Urinary bladder (tissue), 4 donors: ENCODE measurements around the gene NFX1. TPM values are rescaled to one million over a fixed set of nuclear protein-coding genes. Genes with fewer than 3 reads are reported as not detected.
A peak's percentile ranks its signal among the peaks of the same experiment; 100 is the strongest.

ENCODE experiments used
- DNase-seq: peaks from one replicate; pipeline ENCODE4 v3.0.0-alpha.2; 2015; ENCODE audit errors: extremely low spot score
- H3K27ac ChIP-seq: one replicate; pipeline ENCODE4 v1.5.1; 2013; ENCODE audit warnings: low read depth, mild to moderate bottlenecking, moderate library complexity
- H3K36me3 ChIP-seq: one replicate; pipeline ENCODE4 v1.6.1; 2013; ENCODE audit warnings: mild to moderate bottlenecking, moderate library complexity; ENCODE audit not compliant: insufficient read depth
- H3K4me1 ChIP-seq: one replicate; pipeline ENCODE4 v1.6.1; 2013; ENCODE audit warnings: mild to moderate bottlenecking, moderate library complexity; ENCODE audit not compliant: insufficient read depth
- H3K4me3 ChIP-seq: one replicate; pipeline ENCODE4 v1.5.1; 2013; ENCODE audit warnings: low read depth, low read length
- WGBS: extraction: QIAGEN DNeasy Blood & Tissue Kit; methylation state at CpG from one replicate; pipeline ENCODE4 v1.1.7; 2013; 5-methylcytosine and 5-hydroxymethylcytosine counted together
- polyA plus RNA-seq: library from polyadenylated mRNA; stranded (reverse); fragments of 200-250 nt; gene quantifications from one replicate; pipeline ENCODE4 v1.2.3, GENCODE V29; 2013
- total RNA-seq: library from RNA; depleted of rRNA; stranded (reverse); fragments of >200 nt; gene quantifications from one replicate; pipeline ENCODE4 v1.2.3, GENCODE V29; 2014
- donor health status: healthy with polysubstance abuse.
- donor health status: healthy.

The NFX1 gene
- total and polyA plus RNA-seq, 2 donors = 21.9 to 24.1 TPM

- 73% methylated on average over 2 of the region's 2 CpGs for WGBS
- H3K36me3 ChIP-seq = peaks cover 10% of the 10 kb centered on the region
These were observed 34.1 kb upstream of the NFX1 start for GRCh38 chr9:33256236-33256635.

GRCh38 chr9:33257276-33257675, 33.0 kb upstream of the NFX1 start:
- Histone ChIP-seq H3K4me1 (no peaks in the 10 kb centered on the region), H3K27ac (no peak overlapping the region), H3K36me3 (peaks cover 10% of the 10 kb centered on the region), H3K4me3 (no peak overlapping the region)
- WGBS = 90% methylated on average over 4 of the region's 4 CpGs
- DNase-seq = no peak

More at GRCh38 chr9:33256236-33256635, 34.1 kb upstream of the NFX1 start:
- DNase-seq = no peak
- Histone ChIP-seq H3K4me1 (no peaks in the 10 kb centered on the region), H3K4me3 (no peak overlapping the region), H3K27ac (no peak overlapping the region)

- WGBS = 98% methylated on average over 1 of the region's 1 CpG
- no peaks in the 10 kb centered on the region for H3K4me1 ChIP-seq
- H3K27ac ChIP-seq = no peak overlapping the region
- peaks cover 6% of the 10 kb centered on the region for H3K36me3 ChIP-seq
- no peak for DNase-seq
- H3K4me3 ChIP-seq = no peak overlapping the region
These were observed 29.9 kb upstream of the NFX1 start for GRCh38 chr9:33260372-33260771.

GRCh38 chr9:33263131-33264002, 26.9 kb upstream of the NFX1 start:
- WGBS = 9% methylated on average over 25 of the region's 25 CpGs
- no peaks in the 10 kb centered on the region for H3K36me3 ChIP-seq

GRCh38 chr9:33264003-33264472, 26.3 kb upstream of the NFX1 start:
- DNase-seq = no peak
- 0% methylated on average over 37 of the region's 37 CpGs for WGBS
- peak overlapping the region; percentile 63 for H3K4me3 ChIP-seq
- no peaks in the 10 kb centered on the region for H3K4me1 ChIP-seq
- H3K36me3 ChIP-seq = no peaks in the 10 kb centered on the region
- peak overlapping the region; percentile 89 for H3K27ac ChIP-seq

More at GRCh38 chr9:33263131-33264002, 26.9 kb upstream of the NFX1 start:
- peak overlapping the region; percentile 89 for H3K27ac ChIP-seq
- no peak for DNase-seq
- peak overlapping the region; percentile 63 for H3K4me3 ChIP-seq
- H3K4me1 ChIP-seq = no peaks in the 10 kb centered on the region

GRCh38 chr9:33264473-33265177, 25.7 kb upstream of the NFX1 start, which contains the start of the genes BAG1 and CHMP5:
Gene BAG1, minus strand, starts transcription at chr9:33264708.
Gene CHMP5, plus strand, starts transcription at chr9:33265049. Its CDS starts 30 bp downstream, at chr9:33265079.
- DNase-seq = peak; percentile 98
- Histone ChIP-seq H3K4me1 (no peaks in the 10 kb centered on the region), H3K36me3 (no peaks in the 10 kb centered on the region), H3K4me3 (peak within 1 kb of the TSS; percentile 67), H3K27ac (peak within 1 kb of the TSS; percentile 89)
- WGBS = under 1% methylated on average over 67 of the region's 67 CpGs

- Histone ChIP-seq H3K27ac (peak overlapping the region; percentile 76), H3K36me3 (no peaks in the 10 kb centered on the region), H3K4me1 (no peaks in the 10 kb centered on the region), H3K4me3 (peak overlapping the region; percentile 67)
- WGBS = 23% methylated on average over 13 of the region's 13 CpGs
- no peak for DNase-seq
These were observed 25.0 kb upstream of the NFX1 start for GRCh38 chr9:33265211-33265865.

- Histone ChIP-seq H3K27ac (no peak overlapping the region), H3K4me1 (no peaks in the 10 kb centered on the region), H3K4me3 (no peak overlapping the region), H3K36me3 (no peaks in the 10 kb centered on the region)
- DNase-seq = no peak
These were observed 23.1 kb upstream of the NFX1 start for GRCh38 chr9:33267151-33267767.

GRCh38 chr9:33270146-33270545, 20.2 kb upstream of the NFX1 start:
- H3K36me3 ChIP-seq = no peaks in the 10 kb centered on the region
- no peak overlapping the region for H3K27ac ChIP-seq
- no peaks in the 10 kb centered on the region for H3K4me1 ChIP-seq
- no peak overlapping the region for H3K4me3 ChIP-seq
- DNase-seq = no peak
- 93% methylated on average over 3 of the region's 3 CpGs for WGBS

- H3K4me1 ChIP-seq = no peaks in the 10 kb centered on the region
- WGBS = 96% methylated on average over 1 of the region's 1 CpG
- H3K36me3 ChIP-seq = no peaks in the 10 kb centered on the region
- DNase-seq = no peak
- H3K4me3 ChIP-seq = no peak overlapping the region
- H3K27ac ChIP-seq = no peak overlapping the region
These were observed 18.3 kb upstream of the NFX1 start for GRCh38 chr9:33272061-33272460.

GRCh38 chr9:33273266-33273971, 16.9 kb upstream of the NFX1 start:
- 82% methylated on average over 3 of the region's 3 CpGs for WGBS
- Histone ChIP-seq H3K27ac (no peak overlapping the region), H3K4me1 (no peaks in the 10 kb centered on the region), H3K4me3 (no peak overlapping the region), H3K36me3 (peaks cover 10% of the 10 kb centered on the region)
- DNase-seq = no peak

- H3K27ac ChIP-seq = no peak overlapping the region
- H3K36me3 ChIP-seq = peaks cover 10% of the 10 kb centered on the region
- no peak for DNase-seq
- no peaks in the 10 kb centered on the region for H3K4me1 ChIP-seq
- H3K4me3 ChIP-seq = no peak overlapping the region
- 73% methylated on average over 2 of the region's 2 CpGs for WGBS
These were observed 16.4 kb upstream of the NFX1 start for GRCh38 chr9:33273972-33274328.

GRCh38 chr9:33277484-33277883, 12.8 kb upstream of the NFX1 start:
- Histone ChIP-seq H3K27ac (no peak overlapping the region), H3K4me1 (no peaks in the 10 kb centered on the region), H3K4me3 (no peak overlapping the region), H3K36me3 (peaks cover 18% of the 10 kb centered on the region)
- DNase-seq = no peak
- WGBS = 97% methylated on average over 4 of the region's 4 CpGs
